ENCODE measurements around the gene PARVB.
A peak's percentile ranks its signal among the peaks of the same experiment; 100 is the strongest.
"Not testable (repeated sequence)": the region's sequence is repeated elsewhere in the genome, so short reads cannot be mapped to it uniquely, and the experiment has no call there.

The PARVB gene

DNA sequence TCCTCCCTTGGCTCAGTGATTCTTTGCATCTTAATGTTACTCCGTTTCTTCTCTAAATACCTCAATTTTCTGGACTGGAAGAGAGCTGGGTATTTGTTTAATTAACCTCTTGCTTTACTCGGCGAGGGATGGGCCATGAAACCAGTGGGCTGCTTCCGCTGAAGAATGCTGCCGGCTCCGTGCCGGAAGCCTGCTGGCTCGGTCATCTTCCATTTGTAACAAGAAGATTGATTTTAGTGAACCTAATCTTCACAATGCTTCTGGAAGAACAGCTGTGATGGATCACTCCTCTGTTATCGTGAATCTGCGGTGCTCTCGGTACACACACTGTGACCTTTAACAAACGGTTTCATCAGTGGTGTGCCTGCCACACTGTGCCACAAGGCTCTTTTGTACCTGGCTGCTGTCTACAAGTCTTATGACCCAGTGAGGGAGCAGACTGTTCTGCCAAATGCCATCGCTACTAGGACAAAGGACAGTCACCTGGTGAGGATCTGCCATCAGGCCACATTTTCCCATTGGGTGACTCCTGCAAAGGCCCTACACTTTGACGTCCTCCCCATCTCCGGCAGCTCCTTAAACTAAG is 25.3 kb upstream of the PARVB start:
- no peak for DNase-seq

DNA sequence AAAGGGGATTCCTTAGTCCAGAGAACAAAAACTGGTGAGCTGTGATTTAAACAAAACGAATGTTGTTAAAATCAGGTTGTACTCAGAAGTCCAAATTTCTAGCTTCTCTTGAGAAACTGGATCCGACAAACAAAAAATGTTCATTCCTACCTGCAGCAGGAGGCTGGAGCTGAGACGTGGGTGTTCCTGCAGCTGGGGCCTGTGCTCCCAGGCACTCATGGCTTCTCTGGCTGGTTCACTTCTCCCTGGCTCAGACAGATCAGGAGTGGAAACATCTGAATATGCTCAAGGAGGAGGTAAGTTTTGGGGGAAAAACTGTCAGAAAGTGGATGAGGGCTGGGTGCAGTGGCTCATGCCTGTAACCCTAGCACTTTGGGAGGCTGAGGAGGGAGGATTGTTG is 24.7 kb upstream of the PARVB start:
- no peak for DNase-seq

DNA sequence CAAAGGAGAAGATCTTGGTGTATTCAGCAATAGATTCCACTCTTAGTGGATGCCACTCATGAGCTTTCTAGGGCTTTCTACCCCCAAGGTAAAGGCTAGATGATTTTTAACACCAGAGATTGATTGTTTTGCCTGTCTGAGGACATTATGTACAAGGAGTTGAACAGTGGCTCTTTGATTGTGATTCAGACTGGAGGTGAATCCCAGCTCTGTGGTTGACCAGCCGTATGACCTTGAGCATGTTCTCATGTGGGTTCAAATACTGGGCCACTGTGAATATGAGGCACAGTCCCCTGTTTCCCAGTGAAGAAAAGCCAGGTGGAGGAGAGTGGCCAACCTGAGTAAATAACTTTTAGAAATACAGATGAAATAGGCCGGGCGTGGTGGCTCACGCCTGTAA is 24.0 kb upstream of the PARVB start:
- DNase-seq = no peak

DNA sequence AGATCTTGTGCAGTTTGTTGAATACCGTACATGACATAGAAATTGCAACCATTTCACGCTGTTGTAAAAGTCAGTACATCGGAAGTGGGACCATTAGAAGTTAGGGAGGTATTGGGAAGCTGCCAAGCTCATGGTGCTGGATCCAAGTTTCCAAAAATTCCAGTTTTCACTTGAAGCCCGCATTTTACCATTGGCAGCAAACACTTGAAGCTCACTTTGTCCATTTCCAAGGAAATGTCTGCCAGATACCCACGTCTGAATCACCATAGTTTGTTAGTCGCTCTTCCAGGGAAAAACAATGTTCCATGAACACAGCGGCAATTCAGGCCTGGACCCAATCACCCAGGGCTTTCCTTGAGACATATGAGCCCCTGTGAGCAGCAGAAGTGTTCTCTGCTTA is 22.6 kb upstream of the PARVB start:
- no peak for DNase-seq

DNA sequence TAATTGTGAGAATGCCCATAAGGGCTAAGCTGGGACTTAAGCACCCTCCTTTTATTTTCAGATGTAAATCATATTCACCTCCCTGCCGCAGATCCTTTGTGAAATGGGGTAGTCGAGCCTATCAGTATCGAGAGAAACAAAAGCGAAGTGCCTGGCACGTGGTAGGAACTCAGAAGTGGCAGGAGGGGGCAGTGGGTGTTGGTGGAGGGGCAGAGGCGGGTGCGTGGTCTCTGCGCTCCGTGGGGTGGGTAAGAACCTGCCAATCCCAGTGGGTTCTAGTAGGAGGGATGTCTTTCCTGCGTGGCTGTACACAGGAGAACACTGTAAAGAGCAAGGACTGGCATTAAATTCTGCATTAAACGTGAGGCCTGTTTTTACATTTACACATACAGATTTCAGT is 21.8 kb upstream of the PARVB start:
- no peak for DNase-seq

DNA sequence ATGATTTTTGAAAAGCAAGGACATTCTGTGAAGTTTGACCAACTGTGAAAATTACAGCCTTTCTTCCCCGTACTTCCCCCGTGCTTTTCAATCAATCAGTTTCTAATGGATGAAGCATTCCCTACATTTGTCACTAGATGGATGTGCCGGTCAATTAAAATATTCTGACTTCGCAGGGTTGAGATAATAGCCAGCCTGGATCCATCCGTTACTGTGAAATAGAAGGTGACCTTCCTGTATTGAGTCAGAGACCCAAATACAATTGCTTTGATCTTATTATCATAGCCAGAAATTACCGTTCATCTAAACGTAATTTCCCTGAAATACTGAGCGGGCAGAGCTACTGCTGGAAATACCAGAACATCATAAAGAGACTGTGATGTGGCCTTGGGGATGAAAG is 21.1 kb upstream of the PARVB start:
- DNase-seq = no peak

DNA sequence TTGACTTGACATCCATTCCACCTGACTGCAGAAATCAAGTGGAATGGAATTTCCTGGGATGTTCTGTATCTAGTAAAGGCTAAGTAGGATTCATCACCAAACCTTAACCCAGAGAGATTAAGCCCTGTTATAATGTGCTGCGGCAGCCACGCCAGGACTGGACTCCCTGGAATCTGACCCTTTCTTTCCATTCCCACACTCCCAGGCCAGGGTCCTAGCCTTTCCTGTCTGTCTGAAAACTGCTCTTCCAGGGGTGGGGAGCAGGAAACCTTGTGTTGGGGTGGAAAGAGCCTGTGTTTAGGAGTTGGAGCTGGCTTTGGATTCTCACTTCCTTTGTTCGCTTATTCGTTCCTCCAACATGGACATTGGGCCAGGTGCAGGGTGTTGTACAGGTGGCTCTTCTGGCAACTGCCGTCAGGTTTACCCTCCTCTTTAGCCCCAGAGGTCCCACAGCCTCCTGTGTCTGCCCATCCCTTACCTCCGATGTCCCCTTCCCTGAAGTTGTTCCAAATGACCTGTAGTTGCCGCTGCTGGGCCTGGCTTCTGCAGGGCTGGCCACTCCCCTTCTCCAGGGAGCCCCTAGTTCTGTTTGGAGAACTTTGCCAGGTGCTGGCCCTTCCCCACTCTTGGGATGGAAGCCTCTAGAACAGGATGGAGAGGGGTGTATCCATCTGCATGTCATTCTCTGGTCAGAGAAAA is 20.5 kb upstream of the PARVB start:
- DNase-seq = no peak

DNA sequence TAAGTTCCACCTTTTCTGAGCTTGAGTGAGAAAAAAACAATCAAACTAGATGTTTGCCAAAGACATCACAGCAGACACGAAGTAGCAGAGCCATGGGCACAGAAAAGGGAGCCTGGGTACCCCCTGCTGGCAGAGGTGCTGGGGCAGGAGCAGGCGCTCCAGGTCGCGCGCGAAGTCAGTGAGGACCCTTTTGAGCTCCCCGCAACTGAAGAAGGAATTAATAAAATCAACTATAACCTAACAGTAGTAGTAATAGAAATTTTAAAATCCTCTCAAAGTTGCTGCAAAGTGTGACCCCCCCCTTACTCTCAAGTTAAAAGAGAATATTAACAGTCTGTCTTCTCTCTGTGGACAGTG is 20.0 kb upstream of the PARVB start:
- DNase-seq = no peak

DNA sequence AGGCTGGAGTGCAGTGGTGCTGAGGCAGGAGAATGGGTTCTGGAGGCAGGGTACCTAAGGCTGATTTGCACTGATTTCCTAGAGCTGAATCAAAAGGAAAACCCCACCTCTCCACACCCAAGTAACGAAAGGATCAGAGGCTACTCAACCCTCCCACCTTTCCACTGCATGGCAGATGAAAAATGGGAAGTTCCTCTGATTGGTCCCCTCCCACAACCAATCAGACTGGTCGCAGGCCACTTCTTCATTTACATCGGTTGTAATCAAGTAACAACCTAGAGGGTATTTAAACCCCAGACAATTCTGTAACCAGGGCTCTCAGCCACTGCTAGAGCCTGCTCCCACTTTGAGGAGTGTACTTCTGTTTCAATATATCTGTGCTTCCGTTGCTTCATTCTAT is 18.6 kb upstream of the PARVB start:
- no peak for DNase-seq

DNA sequence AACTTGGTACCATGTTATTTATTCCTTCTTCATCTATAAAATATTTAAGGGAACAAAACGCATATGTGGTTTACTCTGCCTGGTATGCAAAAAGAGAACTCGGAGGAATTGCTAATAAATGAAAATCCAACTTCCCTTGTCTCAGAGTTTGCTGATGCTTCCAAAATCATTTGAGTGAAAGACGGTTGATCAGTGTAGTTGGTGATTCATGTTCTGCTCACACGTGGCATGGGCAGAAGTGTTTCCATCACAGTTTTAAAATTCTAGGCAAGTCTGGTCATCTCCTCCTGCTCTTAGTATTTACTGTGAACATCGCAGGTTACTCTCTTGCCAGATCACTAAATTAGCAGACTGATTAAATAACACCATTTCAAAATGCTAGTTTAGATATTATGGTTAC is 11.9 kb upstream of the PARVB start:
- no peak for DNase-seq

DNA sequence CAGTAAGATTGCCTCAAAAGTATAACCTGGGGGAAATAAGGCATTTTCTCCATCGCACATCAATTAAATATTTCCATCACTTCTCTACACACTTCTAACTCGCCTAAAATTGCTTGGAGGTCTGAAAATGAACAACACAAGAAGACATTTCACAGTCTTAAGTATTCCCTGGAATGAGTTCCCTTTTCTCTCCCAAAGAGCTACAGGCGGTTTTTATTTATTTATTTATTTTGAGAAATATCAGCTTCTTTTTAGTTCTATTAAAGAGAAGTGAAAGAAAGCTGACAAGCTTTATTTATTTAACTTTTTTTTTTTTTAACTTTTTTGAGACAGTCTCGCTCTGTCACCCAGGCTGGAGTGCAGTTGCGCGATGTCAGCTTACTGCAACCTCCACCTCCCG is 11.5 kb upstream of the PARVB start:
- DNase-seq = no peak

DNA sequence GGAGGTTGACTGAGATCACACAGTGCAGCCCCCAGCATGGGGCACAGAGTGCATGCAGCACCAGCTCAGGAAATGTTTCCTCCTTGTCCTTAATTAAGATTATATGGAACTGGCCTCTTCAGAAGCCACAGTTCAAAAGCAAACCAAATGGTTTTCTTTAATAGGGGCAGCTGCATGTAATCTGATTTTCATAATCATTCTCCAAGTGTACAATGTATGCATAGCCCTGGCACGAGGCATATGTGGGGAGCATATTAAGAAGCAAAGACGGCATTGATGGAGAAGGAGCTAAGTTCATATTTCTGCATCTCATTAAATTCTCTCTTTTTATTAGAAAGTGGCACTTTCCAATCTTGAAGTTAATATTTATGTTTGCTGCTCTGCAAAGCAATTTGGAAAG is 9.9 kb upstream of the PARVB start:
- no peak for DNase-seq

DNA sequence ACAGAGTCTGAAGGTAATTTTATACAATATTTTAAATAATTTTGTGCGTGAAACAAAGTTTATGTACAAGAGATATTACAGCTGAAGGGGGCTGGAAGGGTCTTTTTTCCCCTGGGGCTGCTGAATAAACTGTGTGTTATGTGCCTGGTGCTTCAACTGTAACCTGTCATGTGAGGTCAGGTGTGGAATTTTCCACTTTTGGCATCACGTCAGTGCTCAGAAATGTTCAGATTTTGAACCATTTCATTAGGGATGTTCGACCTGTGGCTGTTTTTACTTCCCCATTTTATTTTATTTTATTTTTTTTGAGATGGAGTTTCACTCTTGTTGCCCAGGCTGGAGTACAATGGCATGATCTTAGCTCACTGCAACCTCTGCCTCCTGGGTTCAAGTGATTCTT is 7.5 kb upstream of the PARVB start:
- not testable (repeated sequence) for DNase-seq

DNA sequence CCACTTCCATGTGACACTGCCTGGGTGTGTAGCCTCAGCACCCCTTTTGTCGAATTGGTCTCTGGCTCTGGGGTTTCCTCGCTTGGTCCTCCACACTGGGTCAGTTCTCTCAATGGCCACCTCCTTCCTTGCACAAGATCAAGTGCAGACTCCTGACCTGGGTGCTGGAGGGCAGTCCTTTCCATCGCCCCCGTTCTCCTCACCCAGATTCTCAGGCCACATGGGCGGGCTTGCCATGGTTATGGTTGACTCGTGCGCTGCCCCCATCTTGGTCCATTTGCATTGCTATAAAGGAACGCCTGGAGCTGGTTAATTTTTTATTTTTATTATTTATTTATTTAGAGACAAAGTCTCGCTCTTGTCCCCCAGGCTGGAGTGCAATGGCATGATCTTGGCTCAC is 5.5 kb upstream of the PARVB start:
- no peak for DNase-seq

DNA sequence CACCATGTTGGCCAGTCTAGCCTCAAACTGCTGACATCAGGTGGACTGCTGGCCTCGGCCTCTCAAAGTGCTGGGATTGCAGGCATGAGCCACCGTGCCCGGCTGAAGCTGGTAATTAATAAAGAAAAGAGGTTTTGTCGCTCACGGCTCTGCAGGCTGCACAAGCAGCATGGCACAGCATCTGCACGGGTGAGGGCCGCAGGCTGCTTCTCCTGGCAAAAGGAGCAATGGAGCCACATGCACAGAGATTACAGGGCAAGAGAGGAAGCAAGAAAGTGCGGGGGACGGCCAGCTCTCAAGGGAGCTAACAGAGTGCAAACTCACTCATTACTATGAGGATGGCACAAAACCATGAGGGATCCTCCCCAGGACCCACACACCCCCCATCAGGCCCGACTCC is 4.7 kb upstream of the PARVB start:
- DNase-seq = no peak

DNA sequence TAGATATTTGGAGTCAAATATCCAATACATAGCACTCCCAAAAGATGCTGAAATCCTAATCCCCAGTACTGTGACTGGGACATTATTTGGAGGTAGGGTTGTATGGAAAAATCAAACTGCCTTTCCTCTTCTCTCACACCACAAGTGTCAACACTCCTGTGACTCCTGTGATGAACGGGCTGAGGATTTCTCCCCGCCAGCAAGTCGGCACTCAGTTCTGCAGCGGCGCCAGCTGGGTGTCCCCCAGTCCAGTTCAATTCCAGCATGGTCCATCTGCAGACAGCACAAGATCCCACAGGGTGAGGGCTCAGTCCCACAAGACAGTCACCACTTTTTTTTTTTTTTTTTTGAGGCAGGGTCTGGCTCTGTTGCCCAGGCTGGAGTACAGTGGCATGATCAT is 4.3 kb upstream of the PARVB start:
- no peak for DNase-seq

DNA sequence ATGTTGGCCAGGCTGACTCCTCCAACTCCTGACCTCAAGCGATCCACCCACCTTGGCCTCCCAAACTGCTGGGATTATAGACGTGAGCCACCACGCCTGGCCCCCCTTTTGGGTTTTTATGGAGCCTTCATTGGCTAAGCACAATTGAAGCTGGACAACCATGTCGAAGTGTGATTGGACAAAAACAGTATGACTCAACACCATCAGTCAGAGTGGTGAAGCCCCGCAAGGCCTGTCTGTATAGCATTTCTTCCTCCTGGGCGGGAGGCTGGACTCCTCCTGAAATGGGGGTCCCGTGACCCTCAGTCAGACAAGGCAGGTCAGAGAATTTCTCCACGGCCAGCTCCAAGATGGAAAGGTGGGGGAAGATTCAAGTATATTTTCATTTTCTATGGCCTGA is 3.1 kb upstream of the PARVB start:
- no peak for DNase-seq

DNA sequence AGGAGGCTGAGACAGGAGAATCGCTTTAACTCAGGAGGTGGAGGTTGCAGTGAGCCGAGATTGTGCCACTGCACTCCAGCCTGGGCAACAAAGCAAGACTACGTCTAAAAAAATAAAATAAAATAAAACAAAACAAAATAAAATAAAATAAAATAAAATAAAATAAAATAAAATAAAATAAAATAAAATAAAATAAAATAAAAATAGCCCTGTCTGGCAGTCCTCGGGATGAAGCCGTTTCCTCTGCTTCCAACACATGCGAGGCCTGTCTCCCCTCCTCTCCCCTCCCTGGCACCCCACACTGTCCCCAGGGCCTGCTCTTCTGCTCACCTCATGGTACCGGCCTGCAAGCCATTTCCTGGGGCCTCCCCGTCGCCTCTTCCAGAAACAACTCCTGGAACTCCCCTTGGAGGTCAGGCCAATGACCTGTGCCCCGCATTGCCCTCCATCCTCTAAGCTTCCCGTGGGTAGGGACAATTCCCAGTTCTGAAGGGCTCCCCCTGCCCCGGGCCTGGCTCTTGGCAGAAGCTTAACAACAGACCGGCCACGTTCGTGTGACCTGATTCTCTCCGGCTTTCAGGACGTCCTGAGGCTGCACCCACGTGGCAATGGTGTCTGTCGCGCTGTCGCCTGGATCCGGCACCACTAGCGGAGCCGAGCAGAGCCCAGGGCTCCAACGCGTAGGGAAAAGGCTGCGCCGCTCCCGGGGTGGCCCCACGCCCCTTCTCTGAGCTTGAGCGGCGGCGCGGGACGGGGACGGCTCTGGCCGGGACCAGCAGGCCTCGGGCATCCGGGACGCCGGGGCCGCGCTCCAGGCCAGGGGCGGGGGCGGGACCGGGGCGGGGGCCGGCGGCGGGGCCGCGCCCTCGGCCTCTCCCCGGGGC is 456 bp upstream of the PARVB start:
- peak in 2 of 5 donors; percentile 12 to 48 for DNase-seq

DNA sequence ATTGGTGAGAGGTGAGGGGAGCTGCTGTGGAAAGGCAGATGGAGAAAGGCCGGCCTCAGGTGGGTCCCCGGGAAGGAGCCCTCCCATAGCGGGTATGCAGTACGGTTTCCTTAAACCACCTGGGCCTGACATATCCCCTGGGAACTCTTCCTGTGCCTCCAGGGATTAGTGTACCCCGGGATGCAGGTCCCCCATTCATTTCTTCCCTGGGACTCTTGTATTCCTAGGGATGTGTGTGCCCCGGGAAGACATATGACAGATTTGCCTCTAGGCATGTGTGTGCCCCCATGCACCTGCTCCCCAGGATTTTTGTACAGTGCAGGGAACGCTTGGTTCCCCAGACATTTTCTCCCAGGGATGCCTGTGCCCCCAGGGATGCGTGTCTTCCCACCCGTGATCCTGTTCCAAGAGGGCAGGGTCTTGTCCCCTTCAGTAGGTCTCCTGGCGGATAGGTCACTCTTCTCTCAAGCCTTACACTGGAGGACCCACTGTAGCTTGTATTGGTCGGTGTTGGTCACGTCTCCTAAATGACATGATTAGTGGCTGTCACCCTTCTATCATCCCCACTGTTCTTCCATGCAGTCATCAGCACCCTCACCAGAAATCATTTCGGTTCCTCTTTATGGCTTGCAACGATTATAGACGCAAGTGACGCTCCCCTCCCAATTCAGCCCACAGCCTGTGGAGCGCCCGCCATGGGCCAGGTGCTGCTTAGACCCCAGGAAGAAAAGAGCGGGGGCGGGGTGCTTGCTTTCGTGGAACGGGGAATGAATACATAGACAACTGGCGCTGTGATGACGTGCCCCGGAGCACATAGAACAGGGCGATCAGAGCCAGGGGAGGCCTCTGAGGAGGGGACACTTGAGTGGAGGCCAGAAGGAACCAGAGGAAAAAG is 1.3 kb downstream of the PARVB start:
- no peak for DNase-seq

DNA sequence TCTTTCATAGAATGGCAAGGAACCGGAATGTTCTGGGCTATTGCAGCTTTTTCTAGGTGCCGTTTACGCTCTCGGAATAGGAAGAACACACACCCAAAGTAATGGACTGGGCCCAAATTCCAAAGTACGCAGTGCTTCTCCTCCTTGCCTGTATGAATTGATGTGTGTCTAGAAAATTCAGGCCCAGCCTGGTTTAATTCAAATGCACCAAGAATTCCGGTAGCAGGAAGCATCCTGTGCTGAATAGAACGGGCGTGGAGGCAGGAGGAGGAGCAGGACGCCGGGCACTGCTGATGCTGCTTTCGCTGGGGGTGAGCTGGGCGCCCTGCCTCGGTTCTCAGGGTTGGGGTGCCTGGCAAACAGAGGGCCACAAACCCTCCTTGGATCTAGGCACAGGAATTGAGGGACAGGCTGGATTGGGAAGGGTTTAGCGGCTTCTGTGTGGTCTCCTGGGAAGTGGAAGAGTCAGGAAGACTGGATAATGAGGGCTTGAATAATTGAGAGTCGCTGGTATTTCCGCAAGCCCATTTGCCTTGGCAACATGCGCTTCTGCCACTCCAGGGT is 2.0 kb downstream of the PARVB start:
- DNase-seq = no peak

DNA sequence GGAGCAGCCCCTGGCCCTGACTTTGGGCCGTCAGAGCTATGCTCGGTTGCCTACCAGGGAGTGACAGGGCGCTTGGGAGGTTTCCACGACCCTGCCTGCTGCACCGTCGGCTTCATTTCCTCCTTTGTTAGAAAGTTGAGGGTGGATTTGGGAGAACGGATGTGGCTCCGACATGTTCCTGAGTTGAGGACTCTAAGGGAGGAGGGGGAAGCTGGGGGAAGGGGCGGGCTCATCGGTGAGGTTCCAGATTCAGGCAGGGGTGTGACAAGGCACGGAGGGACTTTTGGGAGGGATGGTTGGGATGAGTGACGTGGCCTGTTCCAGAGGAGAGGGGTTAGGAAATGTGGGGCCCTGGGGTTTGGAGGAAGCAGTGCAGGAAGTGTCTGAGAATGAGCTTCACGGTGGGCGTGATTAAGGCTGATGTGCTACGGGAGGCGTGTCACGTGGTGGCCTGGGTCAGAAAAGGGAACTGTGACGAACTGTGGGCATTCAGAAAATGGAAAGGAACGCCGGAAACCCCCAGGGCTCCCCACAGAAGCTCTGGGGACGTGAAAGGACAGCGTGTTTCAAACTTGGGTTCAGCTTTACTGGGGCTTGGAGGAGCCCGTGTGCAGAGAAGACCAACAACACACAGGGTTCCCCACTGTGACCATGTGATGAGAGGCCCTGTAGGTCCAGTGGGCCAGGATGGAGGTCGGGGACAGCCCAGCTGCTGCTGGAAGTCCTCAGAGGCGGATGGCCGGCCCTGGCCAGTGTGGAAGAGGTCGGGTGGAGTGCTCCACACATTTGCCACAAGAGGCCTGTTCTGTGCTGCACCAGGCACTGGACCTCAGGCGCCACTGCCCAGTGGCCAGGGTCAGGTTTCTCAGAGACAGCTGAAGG is 2.8 kb downstream of the PARVB start:
- DNase-seq = peak in 4 of 5 donors; percentile 36 to 77 (median 45)

DNA sequence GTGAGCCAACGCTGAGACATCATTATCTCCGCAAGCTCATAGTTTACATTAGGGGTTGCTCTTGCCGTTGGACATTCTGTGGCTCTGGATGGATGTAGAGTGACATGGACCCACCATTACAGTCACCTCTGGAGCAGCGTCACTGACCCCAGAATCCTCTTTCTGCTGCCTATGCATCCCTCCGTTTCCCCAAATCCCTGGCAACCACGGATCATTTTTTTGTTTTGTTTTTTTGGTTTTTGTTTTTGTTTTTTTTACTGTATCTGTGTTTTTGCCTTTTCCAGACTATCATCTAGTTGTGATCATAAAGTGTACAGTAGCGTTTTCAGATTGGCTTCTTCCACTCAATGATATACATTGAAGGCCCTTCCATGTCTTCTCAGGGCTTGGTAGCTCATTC is 4.0 kb downstream of the PARVB start:
- DNase-seq = no peak
